A549 treated with CpdA at 1 μM for 4 hours (cell line): ENCODE results near the gene BASP1. TPM values are rescaled to one million over a fixed set of nuclear protein-coding genes. Genes with fewer than 3 reads are reported as not detected.

Experiments used
- total RNA-seq: library from RNA; stranded (reverse); fragments of 200-300 nt; extraction: Qiagen RNA extraction; gene quantifications from 5 replicates; pipeline ENCODE4 v1.2.3, GENCODE V29; 2022; ENCODE audit warnings: low read depth

Gene BASP1, protein sequence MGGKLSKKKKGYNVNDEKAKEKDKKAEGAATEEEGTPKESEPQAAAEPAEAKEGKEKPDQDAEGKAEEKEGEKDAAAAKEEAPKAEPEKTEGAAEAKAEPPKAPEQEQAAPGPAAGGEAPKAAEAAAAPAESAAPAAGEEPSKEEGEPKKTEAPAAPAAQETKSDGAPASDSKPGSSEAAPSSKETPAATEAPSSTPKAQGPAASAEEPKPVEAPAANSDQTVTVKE
- 274 to 384 TPM (median 325 TPM) in 5 replicates for total RNA-seq

DNA sequence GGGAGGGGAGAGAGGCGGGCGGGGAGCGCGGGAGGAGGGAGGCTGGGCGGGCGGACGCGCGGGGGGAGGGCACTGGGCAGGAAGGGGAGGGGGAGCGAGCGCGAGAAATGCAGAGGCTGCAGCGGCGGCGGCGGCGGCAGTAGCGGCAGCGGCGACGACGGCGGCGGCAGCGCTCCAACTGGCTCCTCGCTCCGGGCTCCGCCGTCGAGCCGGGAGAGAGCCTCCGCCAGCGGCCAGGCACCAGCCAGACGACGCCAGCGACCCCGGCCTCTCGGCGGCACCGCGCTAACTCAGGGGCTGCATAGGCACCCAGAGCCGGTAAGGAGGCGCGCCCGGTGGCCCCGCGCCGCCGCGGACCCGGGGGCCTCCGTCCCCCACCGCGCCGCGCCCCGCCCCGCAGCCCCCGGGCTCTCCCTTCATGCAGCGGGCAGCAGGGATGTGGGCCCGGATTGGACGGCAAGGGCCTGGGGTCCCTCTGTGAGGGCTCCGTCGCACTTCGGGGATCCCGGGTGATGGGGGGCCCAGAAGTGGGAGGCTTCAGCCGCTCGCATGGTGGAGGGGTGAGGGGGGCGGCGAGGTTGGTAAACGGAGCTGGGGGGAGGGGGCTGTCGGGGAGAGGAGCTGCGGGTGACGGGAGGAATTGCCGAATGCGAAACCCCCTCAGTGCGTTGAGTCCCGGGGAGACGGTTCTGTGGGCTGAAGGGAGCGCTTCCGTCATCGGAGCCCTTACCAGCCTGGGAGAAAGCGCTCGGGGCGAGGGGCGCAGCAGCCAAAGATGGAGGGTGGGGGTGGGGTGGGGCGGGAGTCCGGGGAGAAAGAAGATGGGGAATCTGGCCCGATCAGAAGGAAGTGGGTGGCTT is at the start of gene BASP1:
BASP1 (plus strand) TSS at position 139 of the 860 bp plus-strand sequence. CDS start 57,586 bp downstream, outside the sequence.

